ENCODE data around the gene VPS25.
A peak's percentile ranks its signal among the peaks of the same experiment; 100 is the strongest.
"Not testable (repeated sequence)": the region's sequence is repeated elsewhere in the genome, so short reads cannot be mapped to it uniquely, and the experiment has no call there.

Gene VPS25

GRCh38 chr17:42773290-42774035 lies at the start of gene VPS25:
VPS25 (plus strand) TSS chr17:42773449; CDS start chr17:42773476, 27 bp downstream.
- DNase-seq (ENCODE audit: low spot score), result peak; percentile 75

DNA sequence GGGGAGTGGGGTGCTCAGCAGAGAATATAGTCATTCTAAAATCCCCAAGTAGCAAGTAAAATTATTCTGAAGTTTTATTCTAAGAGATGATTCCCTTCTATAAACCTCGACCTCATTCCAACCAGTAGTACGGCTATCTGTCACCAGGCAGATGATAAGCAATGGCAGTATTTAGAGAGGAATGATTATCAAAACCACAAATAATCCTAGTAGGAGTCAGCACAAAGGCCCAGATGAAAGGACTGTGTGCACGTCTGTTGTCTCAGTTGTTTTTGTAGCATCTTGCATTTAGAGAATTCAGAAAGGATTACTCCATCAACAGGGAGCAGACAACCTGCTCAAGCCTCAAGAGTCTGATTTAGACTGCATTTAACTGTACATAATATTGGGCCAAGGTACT lies 49.6 kb upstream of the VPS25 start:
- no peak for DNase-seq (ENCODE audit: low spot score)

- DNase-seq (ENCODE audit: low spot score), result no peak
These were observed 48.1 kb upstream of the VPS25 start for GRCh38 chr17:42725143-42725542.

GRCh38 chr17:42740699-42741098 lies 32.5 kb upstream of the VPS25 start:
- no peak for DNase-seq (ENCODE audit: low spot score)

- not testable (repeated sequence) for DNase-seq (ENCODE audit: low spot score)
These were observed 30.3 kb upstream of the VPS25 start for GRCh38 chr17:42742916-42743315.

- no peak for DNase-seq (ENCODE audit: low spot score)
These were observed 29.5 kb upstream of the VPS25 start for GRCh38 chr17:42743595-42744282.

GRCh38 chr17:42744283-42744805 lies 28.9 kb upstream of the VPS25 start:
- DNase-seq (ENCODE audit: low spot score), result peak; percentile 51

DNA sequence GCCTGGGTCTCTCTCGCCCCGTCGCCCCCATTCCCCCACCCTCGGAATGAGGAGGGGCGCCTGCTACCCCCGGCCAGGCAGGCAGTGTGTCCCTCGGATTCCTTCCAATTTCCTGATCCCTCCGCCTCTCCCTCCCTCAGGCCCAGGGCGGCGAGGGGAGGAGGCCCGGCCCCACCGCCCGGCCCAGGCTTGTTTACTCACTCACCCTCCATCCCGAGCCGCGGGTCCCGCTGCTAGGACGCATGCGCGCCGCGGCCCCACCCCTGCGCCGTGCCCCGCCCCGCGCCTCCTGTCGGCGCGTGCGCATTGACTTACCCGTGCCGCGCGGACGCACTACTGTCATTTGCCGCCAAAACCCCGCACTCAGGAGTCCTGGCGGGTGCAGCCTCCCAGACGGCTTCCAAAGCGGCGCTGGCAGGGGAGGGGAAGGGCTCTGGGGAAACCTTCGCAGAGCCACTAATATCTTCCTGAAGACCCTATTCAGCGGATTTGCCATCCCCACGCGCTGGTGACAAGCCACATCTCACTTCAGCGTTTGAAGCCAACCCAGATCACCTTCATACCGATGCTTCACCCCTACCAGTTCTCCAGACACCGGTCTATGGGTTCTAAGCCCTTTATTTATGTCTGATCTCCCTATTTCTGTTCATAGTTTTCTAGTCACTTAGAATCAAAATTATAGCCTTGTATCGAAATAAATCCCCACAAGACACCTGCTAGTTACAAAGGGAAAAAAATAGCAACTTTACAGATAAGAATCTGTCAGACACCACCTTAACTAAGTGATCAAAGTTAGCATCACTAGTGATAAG lies 28.2 kb upstream of the VPS25 start, which contains the start of gene EZH1:
TSS of gene EZH1 (minus strand) at position 235 of the 812 bp plus-strand sequence. CDS start 16,099 bp downstream, outside the sequence.
- DNase-seq (ENCODE audit: low spot score), result peak; percentile 90

GRCh38 chr17:42748202-42748907 lies 24.9 kb upstream of the VPS25 start:
- no peak for DNase-seq (ENCODE audit: low spot score)

DNA sequence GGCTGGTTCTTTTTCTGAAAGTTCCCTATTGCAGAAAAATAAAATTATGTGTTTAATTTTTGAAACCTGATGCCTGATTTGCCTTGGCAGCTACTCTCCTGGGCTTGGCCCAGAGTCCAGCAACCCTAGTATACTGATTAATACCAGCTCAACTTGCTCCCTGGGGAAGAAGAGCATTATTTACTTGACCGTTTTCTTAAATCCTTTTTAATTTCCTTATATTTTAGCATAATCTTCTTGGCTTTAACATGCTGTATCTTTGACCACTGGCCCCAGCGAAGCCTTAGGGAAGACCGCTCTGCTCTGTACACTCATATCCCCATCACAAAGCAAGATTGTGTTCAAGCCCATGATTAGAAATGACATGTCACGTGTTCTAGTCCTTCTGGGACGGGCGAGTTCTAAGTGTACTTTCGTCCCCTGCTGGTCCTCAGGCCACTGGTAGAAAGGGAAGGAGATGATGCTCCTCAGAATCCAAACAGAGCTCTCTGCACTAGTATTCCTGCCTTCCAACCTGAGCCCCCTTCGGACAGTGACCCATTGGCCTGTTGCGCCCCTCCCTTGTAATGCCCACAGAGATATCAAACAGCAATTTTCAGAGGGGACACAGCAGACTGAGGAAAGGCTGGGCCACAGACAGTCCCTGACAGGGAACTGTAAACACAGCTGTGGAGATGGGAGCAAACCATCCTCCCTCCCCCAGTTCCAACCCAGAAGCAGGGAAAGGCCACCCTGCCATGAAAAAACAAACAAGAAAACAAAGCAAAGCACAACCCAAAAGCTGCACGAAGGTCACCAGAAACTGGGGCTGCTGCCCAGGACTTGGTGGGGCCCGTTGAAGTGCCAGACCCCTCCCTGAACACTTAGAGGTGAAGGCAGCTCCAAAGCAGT lies 24.1 kb upstream of the VPS25 start:
- no peak for DNase-seq (ENCODE audit: low spot score)

GRCh38 chr17:42750739-42751344 lies 22.4 kb upstream of the VPS25 start:
- DNase-seq (ENCODE audit: low spot score), result no peak

GRCh38 chr17:42751628-42752027 lies 21.6 kb upstream of the VPS25 start:
- DNase-seq (ENCODE audit: low spot score), result no peak

DNA sequence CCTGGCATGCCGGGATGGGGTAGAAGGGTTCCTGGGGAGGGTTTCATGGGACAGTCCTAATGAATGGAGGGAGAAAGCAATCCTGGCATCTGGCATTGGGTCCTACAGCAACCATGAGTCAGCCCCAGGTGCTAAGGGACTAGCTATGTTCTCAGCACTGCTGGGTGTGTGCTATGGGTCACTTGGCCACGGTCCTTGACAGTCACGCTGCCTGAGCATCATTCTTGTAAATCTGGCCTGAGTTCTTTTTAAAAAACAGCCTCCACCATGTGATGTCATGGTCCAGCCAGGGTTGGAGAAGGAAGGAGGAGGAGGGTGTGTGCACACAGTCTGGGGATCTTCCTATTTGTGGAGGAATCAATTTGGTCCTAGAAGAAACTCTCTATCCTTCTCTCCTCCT lies 18.5 kb upstream of the VPS25 start:
- DNase-seq (ENCODE audit: low spot score), result no peak

DNA sequence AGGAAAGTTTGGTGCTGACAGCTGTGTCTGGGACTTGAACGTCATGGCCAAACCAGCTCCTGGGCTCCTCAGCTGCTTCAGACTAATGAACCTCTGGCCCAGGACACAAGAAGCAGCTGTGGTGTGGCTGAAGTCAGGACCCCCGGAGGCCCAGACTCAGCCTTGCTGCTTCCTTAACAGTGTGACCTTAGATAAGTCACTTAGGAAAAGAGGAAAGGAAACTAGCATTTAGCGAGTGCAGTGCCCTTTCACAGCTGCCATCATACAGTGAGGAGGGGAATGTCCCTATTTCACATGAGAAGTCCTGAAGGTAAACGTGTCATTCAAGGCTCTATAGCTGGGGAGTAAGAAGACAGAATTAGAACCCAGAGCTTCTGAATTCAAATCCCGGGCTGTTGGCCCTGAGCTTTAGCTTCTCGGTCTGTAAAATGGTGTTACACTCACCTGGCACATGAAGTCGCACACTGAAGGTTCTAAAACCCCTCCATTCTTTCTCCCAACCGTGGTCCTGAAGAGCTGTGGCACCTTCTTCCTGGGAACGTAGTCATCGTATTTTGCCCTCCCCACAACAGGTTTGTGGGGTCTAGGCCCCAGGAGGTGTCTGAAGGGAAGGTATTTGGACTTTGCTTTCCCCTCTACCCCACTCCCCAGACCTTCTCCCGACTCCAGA lies 13.1 kb upstream of the VPS25 start:
- no peak for DNase-seq (ENCODE audit: low spot score)

- no peak for DNase-seq (ENCODE audit: low spot score)
These were observed 12.3 kb upstream of the VPS25 start, which contains the start of gene RAMP2 for GRCh38 chr17:42760652-42761581. RAMP2 (plus strand) TSS chr17:42761227; CDS start chr17:42761262, 35 bp downstream.

GRCh38 chr17:42761638-42762037 lies 11.6 kb upstream of the VPS25 start:
- DNase-seq (ENCODE audit: low spot score), result no peak

GRCh38 chr17:42766124-42766523 lies 7.1 kb upstream of the VPS25 start:
- no peak for DNase-seq (ENCODE audit: low spot score)

DNA sequence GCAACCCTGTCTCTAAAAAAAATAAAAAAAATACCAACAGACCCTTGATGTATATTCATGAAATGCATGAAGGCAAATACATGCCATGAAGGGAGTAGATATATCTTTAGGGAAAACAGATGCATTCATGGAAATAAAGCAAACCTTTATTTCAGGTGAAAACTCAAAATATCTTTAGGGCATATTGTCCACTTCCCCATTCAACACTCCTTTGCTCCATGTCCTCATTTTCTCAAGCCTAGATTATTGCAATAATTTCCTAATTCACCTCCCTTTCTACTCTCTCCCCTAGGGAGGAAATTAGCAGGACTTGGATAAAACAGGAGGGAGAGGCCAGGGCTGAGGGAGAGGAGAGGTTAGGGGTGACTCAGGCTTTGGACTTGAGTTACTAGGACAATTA lies 5.7 kb upstream of the VPS25 start:
- no peak for DNase-seq (ENCODE audit: low spot score)

Data from CD4-positive, alpha-beta T cell treated with Interleukin-6 at 100 ng/mL for 8 hours (primary cell).